ENCODE results near the gene RPS6KB1.
"Not testable (repeated sequence)": the region's sequence is repeated elsewhere in the genome, so short reads cannot be mapped to it uniquely, and the experiment has no call there.

Gene RPS6KB1

DNA sequence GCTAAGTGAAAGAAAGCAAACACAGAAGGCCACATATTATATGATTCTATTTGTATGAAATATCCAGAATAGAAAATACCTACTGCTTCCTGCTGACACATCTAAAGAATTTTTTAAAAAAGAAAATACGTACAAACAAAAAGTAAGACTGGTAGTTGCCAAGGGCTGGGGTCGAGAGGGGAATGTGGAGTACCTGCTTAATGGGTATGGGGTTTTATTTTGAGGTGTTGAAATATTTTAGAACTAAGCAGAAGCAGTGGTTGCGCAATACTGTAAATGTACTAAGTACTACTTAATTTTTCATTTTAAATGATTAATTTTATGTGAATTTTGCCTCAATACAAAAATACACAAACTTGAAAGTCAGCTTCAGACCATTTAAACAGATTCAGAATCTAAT is 103.7 kb downstream of the RPS6KB1 start:
- not testable (repeated sequence) for DNase-seq (ENCODE audit: low spot score); H3K9me3 ChIP-seq (ENCODE audit: severe bottlenecking); H3K4me1 ChIP-seq (ENCODE audit: insufficient read depth, poor library complexity, severe bottlenecking); H3K4me3 ChIP-seq (ENCODE audit: severe bottlenecking); ATAC-seq (ENCODE audit: low read depth); H3K36me3 ChIP-seq (ENCODE audit: low read depth); H3K27ac ChIP-seq (ENCODE audit: poor library complexity, severe bottlenecking); H3K27me3 ChIP-seq (ENCODE audit: insufficient read depth, poor library complexity, severe bottlenecking)
